HepG2 (cell line): ENCODE results near the gene GPS2. TPM values are rescaled to one million over a fixed set of nuclear protein-coding genes. Genes with fewer than 3 reads are reported as not detected.

ENCODE experiments used
- ARID2 ChIP-seq: sonication (generic); formaldehyde crosslinking; IDR thresholded peaks from 2 replicates; pipeline ENCODE4 v1.8.1; 2022; ENCODE audit warnings: mild to moderate bottlenecking, missing genetic modification reagents, borderline replicate concordance
- DRAP1 ChIP-seq: IDR thresholded peaks from 2 replicates; pipeline ENCODE4 v1.6.1; 2016; ENCODE audit warnings: missing genetic modification reagents, missing compliant biosample characterization
- FOSL1 ChIP-seq: sonication (generic); formaldehyde crosslinking; IDR thresholded peaks from 2 replicates; pipeline ENCODE4 v1.9.0; 2021; ENCODE audit warnings: missing genetic modification reagents, borderline replicate concordance
- FOXK1 ChIP-seq: sonication (generic); formaldehyde crosslinking; IDR thresholded peaks from 2 replicates; pipeline ENCODE4 v1.4.0; 2020; ENCODE audit warnings: low read depth, missing genetic modification reagents, borderline replicate concordance
- GPBP1L1 ChIP-seq: sonication (generic); formaldehyde crosslinking; IDR thresholded peaks from 2 replicates; pipeline ENCODE4 v1.5.0; 2020; ENCODE audit warnings: mild to moderate bottlenecking, missing genetic modification reagents
- KAT7 ChIP-seq: IDR thresholded peaks from 2 replicates; pipeline ENCODE4 v1.6.1; 2018; ENCODE audit warnings: borderline replicate concordance, missing compliant biosample characterization
- NCOA2 ChIP-seq: sonication (generic); formaldehyde crosslinking; IDR thresholded peaks from 2 replicates; pipeline ENCODE4 v1.8.0; 2022; ENCODE audit warnings: inconsistent platforms
- SOX6 ChIP-seq, 2 experiments: fragments of 450-650 bp in 1 of 2; sonication (generic) in 1 of 2; formaldehyde crosslinking in 1 of 2; IDR thresholded peaks; 2 replicates each; pipeline versions ENCODE4 v1.4.0 to v1.6.1; 2017 to 2020; ENCODE audit warnings: antibody characterized with exemption in 1 of 2, mild to moderate bottlenecking in 1 of 2, missing genetic modification reagents in 1 of 2
- TOPORS ChIP-seq: sonication (generic); formaldehyde crosslinking; IDR thresholded peaks from 2 replicates; pipeline ENCODE4 v1.8.0; 2023; ENCODE audit warnings: mild to moderate bottlenecking, missing genetic modification reagents
- ZBTB8A ChIP-seq: sonication (generic); formaldehyde crosslinking; IDR thresholded peaks from 2 replicates; pipeline ENCODE4 v1.4.0; 2020; ENCODE audit warnings: mild to moderate bottlenecking, low read depth, missing genetic modification reagents, borderline replicate concordance
- ZFP1 ChIP-seq: IDR thresholded peaks from 2 replicates; pipeline ENCODE4 v1.6.1; 2016
- ZNF138 ChIP-seq: sonication (generic); formaldehyde crosslinking; IDR thresholded peaks from 2 replicates; pipeline ENCODE4 v1.5.0; 2020; ENCODE audit warnings: mild to moderate bottlenecking, low read depth, missing genetic modification reagents
- ZNF142 ChIP-seq: sonication (generic); formaldehyde crosslinking; IDR thresholded peaks from 2 replicates; pipeline ENCODE4 v1.4.0; 2020; ENCODE audit warnings: missing genetic modification reagents
- ZNF235 ChIP-seq: sonication (generic); formaldehyde crosslinking; IDR thresholded peaks from 2 replicates; pipeline ENCODE4 v1.8.1; 2023; ENCODE audit warnings: mild to moderate bottlenecking, missing genetic modification reagents, borderline replicate concordance
- ZNF468 ChIP-seq: sonication (generic); formaldehyde crosslinking; IDR thresholded peaks from 2 replicates; pipeline ENCODE4 v1.8.0; 2022; ENCODE audit warnings: mild to moderate bottlenecking, moderate library complexity, missing genetic modification reagents
- ZNF607 ChIP-seq: sonication (generic); formaldehyde crosslinking; IDR thresholded peaks from 2 replicates; pipeline ENCODE4 v1.5.1; 2020; ENCODE audit warnings: missing genetic modification reagents, mild to moderate bottlenecking, borderline replicate concordance
- ZNF703 ChIP-seq: sonication (generic); formaldehyde crosslinking; IDR thresholded peaks from 2 replicates; pipeline ENCODE4 v1.5.1; 2020; ENCODE audit warnings: missing genetic modification reagents, mild to moderate bottlenecking, moderate library complexity, borderline replicate concordance
- ZSCAN21 ChIP-seq: sonication (generic); formaldehyde crosslinking; IDR thresholded peaks from 2 replicates; pipeline ENCODE4 v1.8.0; 2022; ENCODE audit warnings: mild to moderate bottlenecking, missing genetic modification reagents, moderate library complexity, borderline replicate concordance
- polyA plus RNA-seq, 8 experiments: library from polyadenylated mRNA; depleted of rRNA in 3 of 8; stranded (reverse) in 7 of 8; unstranded in 1 of 8; fragments of >200 nt; fragmentation: Illumina TruSeq in 4 of 8; extraction: Trizol in 4 of 8; gene quantifications; 2 replicates each; pipeline versions ENCODE4 v1.2.1 to v1.2.3, GENCODE V29; 2011 to 2016; ENCODE audit warnings: low read depth in 4 of 8, missing spikeins in 1 of 8, mixed read lengths in 1 of 8; ENCODE audit not compliant: insufficient read depth in 1 of 8
- total RNA-seq, 5 experiments: library from RNA; depleted of rRNA; stranded (reverse); fragments of >200 nt; fragmentation: Illumina TruSeq; extraction: Trizol; gene quantifications; 2 replicates each; pipeline ENCODE4 v1.2.3, GENCODE V29; 2016; ENCODE audit warnings: low read depth in 1 of 5
- TF ChIP-seq, protein P1 (sequence below): sonication (generic); formaldehyde crosslinking; IDR thresholded peaks from 2 replicates; pipeline ENCODE4 v1.5.0; 2020; ENCODE audit warnings: missing genetic modification reagents
- TF ChIP-seq, protein P2 (sequence below): sonication (generic); formaldehyde crosslinking; IDR thresholded peaks from 2 replicates; pipeline ENCODE4 v1.5.0; 2020; ENCODE audit warnings: missing genetic modification reagents

The GPS2 gene
- total and polyA plus RNA-seq, 2 of the 13 experiments (the other 11 are each of a cell fraction or from before 2014, with no cell fraction given), result 58.0 to 59.4 TPM

DNA sequence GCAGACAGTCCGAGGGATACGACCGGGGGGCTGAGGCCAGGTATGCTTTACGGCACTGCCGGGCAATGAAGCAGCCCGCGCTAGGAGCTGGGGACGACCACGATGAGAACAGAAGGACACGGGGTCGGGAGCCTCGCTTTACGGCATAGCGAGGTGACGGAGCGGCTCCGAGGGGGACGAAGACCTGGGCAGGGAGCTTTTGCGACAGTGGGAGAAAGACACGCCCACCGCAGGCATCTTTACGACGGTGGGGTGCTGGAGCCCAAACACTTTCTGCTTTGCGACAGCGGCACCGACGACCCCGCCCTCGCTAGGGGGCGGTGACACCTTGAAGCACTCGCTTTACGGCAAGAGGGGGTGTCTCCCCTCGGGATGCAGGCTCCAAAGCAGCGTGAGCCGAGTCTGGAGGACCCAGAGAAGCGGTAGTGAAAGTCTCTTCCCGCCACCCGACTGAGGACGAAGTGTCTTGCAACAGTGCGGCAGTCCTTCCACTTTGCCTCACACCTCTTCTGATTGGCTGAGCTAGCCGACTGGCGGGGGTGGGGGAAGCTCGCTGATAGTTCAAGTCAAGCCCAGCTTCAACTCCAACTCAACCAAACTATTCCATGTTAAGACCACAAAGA is 14.3 kb upstream of the GPS2 start (continued):
- TF ChIP-seq KAT7 (CRISPR knock-in tag) (no peak), ZNF142 (CRISPR knock-in tag) (no peak), DRAP1 (CRISPR knock-in tag) (peak; percentile 83), SOX6 (IDR thresholded peaks at IDR 0.05) (no peak), SOX6 (CRISPR knock-in tag; IDR thresholded peaks at IDR 0.05) (peak; percentile 63), ZNF235 (CRISPR knock-in tag) (no peak), ZNF468 (no peak), ZFP1 (CRISPR knock-in tag) (peak; percentile 48; the same call in 1 of the 2 replicates), GPBP1L1 (CRISPR knock-in tag) (no peak), TOPORS (CRISPR knock-in tag) (no peak), ZNF138 (CRISPR knock-in tag) (no peak), ZNF703 (CRISPR knock-in tag) (no peak), FOXK1 (CRISPR knock-in tag) (peak; percentile 66), ARID2 (CRISPR knock-in tag) (no peak), NCOA2 (CRISPR knock-in tag) (peak; percentile 16; the same call in 1 of the 2 replicates), ZBTB8A (no peak), ZNF607 (CRISPR knock-in tag) (peak; percentile 63; the same call in 1 of the 2 replicates), FOSL1 (CRISPR knock-in tag) (no peak), ZSCAN21 (CRISPR knock-in tag) (no peak)
- TF ChIP-seq, protein P1, sequence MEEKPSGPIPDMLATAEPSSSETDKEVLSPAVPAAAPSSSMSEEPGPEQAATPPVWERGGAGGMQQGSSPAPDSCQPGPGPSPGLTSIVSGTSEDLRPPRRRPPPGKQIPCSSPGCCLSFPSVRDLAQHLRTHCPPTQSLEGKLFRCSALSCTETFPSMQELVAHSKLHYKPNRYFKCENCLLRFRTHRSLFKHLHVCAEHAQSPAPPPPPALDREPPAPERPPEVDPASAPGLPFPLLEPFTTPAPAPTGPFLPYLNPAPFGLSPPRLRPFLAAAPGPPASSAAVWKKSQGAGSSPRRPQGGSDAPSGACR (CRISPR knock-in tag), result peak; percentile 6; the same call in 1 of the 2 replicates
- TF ChIP-seq, protein P2, sequence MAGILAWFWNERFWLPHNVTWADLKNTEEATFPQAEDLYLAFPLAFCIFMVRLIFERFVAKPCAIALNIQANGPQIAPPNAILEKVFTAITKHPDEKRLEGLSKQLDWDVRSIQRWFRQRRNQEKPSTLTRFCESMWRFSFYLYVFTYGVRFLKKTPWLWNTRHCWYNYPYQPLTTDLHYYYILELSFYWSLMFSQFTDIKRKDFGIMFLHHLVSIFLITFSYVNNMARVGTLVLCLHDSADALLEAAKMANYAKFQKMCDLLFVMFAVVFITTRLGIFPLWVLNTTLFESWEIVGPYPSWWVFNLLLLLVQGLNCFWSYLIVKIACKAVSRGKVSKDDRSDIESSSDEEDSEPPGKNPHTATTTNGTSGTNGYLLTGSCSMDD (CRISPR knock-in tag), result no peak
